ENCODE measurements around the gene GARIN1A. TPM values are rescaled to one million over a fixed set of nuclear protein-coding genes. Genes with fewer than 3 reads are reported as not detected.
"Not testable (repeated sequence)": the region's sequence is repeated elsewhere in the genome, so short reads cannot be mapped to it uniquely, and the experiment has no call there.

The GARIN1A gene
- total RNA-seq, 1 donor from 2014 or later, result 5.9 TPM

DNA sequence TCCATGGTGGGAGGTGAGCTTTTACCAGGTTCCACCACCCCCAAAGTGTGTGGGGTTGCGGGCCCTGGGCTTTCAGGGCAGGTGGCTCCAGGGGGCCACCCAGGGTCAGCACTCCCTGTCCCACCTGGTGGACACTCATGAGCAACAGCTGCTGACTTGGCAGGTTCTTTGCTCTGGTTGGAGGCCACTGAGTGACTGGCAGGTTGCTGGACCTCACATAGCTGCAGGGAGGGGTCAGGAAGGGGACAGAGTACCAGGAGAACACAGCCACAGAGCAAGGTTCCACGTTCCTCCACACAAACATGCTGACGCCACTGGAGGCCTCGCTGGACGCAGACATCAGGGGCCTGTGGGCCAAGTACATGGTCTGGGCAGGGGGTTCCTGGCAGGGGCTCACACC, 13.7 kb upstream of the GARIN1A start:
- not testable (repeated sequence) for H3K4me2 ChIP-seq (ENCODE audit: low read length); FAIRE-seq

DNA sequence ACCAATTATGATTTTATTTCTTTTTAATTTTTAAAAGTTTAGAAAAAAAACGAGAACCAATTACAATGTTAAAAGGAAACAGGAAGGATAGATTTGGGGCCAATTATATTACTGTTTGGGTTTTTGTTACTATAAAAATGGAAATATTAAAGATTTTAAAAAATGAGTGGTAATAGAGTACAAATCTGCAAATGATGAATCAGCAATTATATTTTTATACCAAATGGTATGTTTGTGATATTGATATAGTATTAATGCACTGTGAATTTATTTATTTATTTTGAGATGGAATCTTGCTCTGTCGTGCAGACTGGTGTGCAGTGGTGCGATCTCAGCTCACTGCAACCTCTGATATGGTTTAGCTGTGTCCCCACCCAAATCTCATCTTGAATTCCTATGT, 11.5 kb upstream of the GARIN1A start:
- H3K4me2 ChIP-seq (ENCODE audit: low read length), result no peak overlapping the region
- Mint-ChIP-seq H3K4me3 (ENCODE audit: unreplicated experiment) (no peak overlapping the region), H3K36me3 (ENCODE audit: low read depth, unreplicated experiment) (peaks cover 25% of the 10 kb centered on the region), H3K9me3 (ENCODE audit: unreplicated experiment) (peaks cover 15% of the 10 kb centered on the region), H3K27ac (ENCODE audit: unreplicated experiment) (peak overlapping the region; percentile 53), H3K27me3 (ENCODE audit: low read depth, unreplicated experiment) (no peaks in the 10 kb centered on the region), H3K4me1 (ENCODE audit: low read depth, unreplicated experiment) (no peaks in the 10 kb centered on the region)
- no peaks in the 10 kb centered on the region for H3K27me3 ChIP-seq (ENCODE audit: insufficient read depth, low read length)
- FAIRE-seq, result no peak
- no peak overlapping the region for H2AFZ ChIP-seq (ENCODE audit: low read depth, low read length)
- no peak overlapping the region for H3K9ac ChIP-seq (ENCODE audit: low read length)
- DNase-seq (ENCODE audit: low read depth), result no peak
- H3K4me1 ChIP-seq (ENCODE audit: insufficient read depth, low read length), result no peaks in the 10 kb centered on the region
- H3K4me3 ChIP-seq (ENCODE audit: insufficient read depth, low read depth, low read length), result no peak overlapping the region
- H3K27ac ChIP-seq (ENCODE audit: low read depth, low read length), result no peak overlapping the region
- TF ChIP-seq EZH2 (IDR thresholded peaks at IDR 0.05; ENCODE audit: insufficient read depth, low read length), result no peak
- TF ChIP-seq, protein P1, sequence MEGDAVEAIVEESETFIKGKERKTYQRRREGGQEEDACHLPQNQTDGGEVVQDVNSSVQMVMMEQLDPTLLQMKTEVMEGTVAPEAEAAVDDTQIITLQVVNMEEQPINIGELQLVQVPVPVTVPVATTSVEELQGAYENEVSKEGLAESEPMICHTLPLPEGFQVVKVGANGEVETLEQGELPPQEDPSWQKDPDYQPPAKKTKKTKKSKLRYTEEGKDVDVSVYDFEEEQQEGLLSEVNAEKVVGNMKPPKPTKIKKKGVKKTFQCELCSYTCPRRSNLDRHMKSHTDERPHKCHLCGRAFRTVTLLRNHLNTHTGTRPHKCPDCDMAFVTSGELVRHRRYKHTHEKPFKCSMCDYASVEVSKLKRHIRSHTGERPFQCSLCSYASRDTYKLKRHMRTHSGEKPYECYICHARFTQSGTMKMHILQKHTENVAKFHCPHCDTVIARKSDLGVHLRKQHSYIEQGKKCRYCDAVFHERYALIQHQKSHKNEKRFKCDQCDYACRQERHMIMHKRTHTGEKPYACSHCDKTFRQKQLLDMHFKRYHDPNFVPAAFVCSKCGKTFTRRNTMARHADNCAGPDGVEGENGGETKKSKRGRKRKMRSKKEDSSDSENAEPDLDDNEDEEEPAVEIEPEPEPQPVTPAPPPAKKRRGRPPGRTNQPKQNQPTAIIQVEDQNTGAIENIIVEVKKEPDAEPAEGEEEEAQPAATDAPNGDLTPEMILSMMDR (IDR thresholded peaks at IDR 0.05; ENCODE audit: insufficient read depth, low read depth, low read length), result no peak
- no peaks in the 10 kb centered on the region for H3K36me3 ChIP-seq (ENCODE audit: insufficient read depth, low read length)
- no peaks in the 10 kb centered on the region for H4K20me1 ChIP-seq (ENCODE audit: insufficient read depth, low read length)
- H3K9me3 ChIP-seq (ENCODE audit: insufficient read depth, low read depth, low read length), result peaks cover 6% of the 10 kb centered on the region
- no peaks in the 10 kb centered on the region for H3K79me2 ChIP-seq (ENCODE audit: insufficient read depth, low read length)

More for the DNA sequence above, 13.7 kb upstream of the GARIN1A start:
- not testable (repeated sequence) for H3K4me3 ChIP-seq (ENCODE audit: insufficient read depth, low read depth, low read length); H4K20me1 ChIP-seq (ENCODE audit: insufficient read depth, low read length); H3K27me3 Mint-ChIP-seq (ENCODE audit: low read depth, unreplicated experiment); H3K27me3 ChIP-seq (ENCODE audit: insufficient read depth, low read length); H3K36me3 ChIP-seq (ENCODE audit: insufficient read depth, low read length); H3K4me1 Mint-ChIP-seq (ENCODE audit: low read depth, unreplicated experiment); H3K4me1 ChIP-seq (ENCODE audit: insufficient read depth, low read length); H2AFZ ChIP-seq (ENCODE audit: low read depth, low read length); H3K9me3 ChIP-seq (ENCODE audit: insufficient read depth, low read depth, low read length); DNase-seq (ENCODE audit: low read depth); H3K4me3 Mint-ChIP-seq (ENCODE audit: unreplicated experiment); H3K9ac ChIP-seq (ENCODE audit: low read length); H3K79me2 ChIP-seq (ENCODE audit: insufficient read depth, low read length); H3K27ac Mint-ChIP-seq (ENCODE audit: unreplicated experiment); H3K27ac ChIP-seq (ENCODE audit: low read depth, low read length)
- Mint-ChIP-seq H3K9me3 (ENCODE audit: unreplicated experiment) (peaks cover 15% of the 10 kb centered on the region), H3K36me3 (ENCODE audit: low read depth, unreplicated experiment) (peaks cover 18% of the 10 kb centered on the region)

DNA sequence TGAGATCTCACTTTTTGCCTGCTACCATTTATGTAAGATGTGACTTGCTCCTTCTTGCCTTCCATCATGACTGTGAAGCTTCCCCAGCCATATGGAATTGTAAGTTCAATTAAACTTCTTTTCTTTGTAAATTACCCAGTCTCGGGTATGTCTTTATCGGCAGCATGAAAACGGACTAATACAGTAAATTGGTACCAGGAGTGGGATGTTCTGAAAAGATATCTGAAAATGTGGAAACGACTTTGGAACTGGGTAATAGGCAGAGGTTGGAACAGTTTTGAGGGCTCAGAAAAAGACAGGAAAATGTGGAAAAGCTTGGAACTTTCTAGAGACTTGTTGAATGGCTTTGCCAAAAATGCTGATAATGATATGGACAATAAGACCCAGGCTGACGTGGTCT, 10.6 kb upstream of the GARIN1A start:
- no peaks in the 10 kb centered on the region for H3K36me3 ChIP-seq (ENCODE audit: insufficient read depth, low read length)
- peaks cover 15% of the 10 kb centered on the region for H3K9me3 Mint-ChIP-seq (ENCODE audit: unreplicated experiment)
- H3K27ac Mint-ChIP-seq (ENCODE audit: unreplicated experiment), result no peak overlapping the region
- peaks cover 6% of the 10 kb centered on the region for H3K9me3 ChIP-seq (ENCODE audit: insufficient read depth, low read depth, low read length)
- no peak overlapping the region for H3K27ac ChIP-seq (ENCODE audit: low read depth, low read length)
- H4K20me1 ChIP-seq (ENCODE audit: insufficient read depth, low read length), result no peaks in the 10 kb centered on the region
- no peak overlapping the region for H3K4me3 Mint-ChIP-seq (ENCODE audit: unreplicated experiment)
- no peak overlapping the region for H3K4me3 ChIP-seq (ENCODE audit: insufficient read depth, low read depth, low read length)
- no peak for TF ChIP-seq EZH2 (IDR thresholded peaks at IDR 0.05; ENCODE audit: insufficient read depth, low read length)
- TF ChIP-seq, protein P1 (IDR thresholded peaks at IDR 0.05; ENCODE audit: insufficient read depth, low read depth, low read length), result no peak
- no peak overlapping the region for H3K9ac ChIP-seq (ENCODE audit: low read length)
- peaks cover 25% of the 10 kb centered on the region for H3K36me3 Mint-ChIP-seq (ENCODE audit: low read depth, unreplicated experiment)
- no peak overlapping the region for H3K4me2 ChIP-seq (ENCODE audit: low read length)
- no peaks in the 10 kb centered on the region for H3K27me3 Mint-ChIP-seq (ENCODE audit: low read depth, unreplicated experiment)
- H3K27me3 ChIP-seq (ENCODE audit: insufficient read depth, low read length), result no peaks in the 10 kb centered on the region
- no peaks in the 10 kb centered on the region for H3K4me1 ChIP-seq (ENCODE audit: insufficient read depth, low read length)
- H3K79me2 ChIP-seq (ENCODE audit: insufficient read depth, low read length), result no peaks in the 10 kb centered on the region
- DNase-seq (ENCODE audit: low read depth) (no peak), FAIRE-seq (no peak)
- H3K4me1 Mint-ChIP-seq (ENCODE audit: low read depth, unreplicated experiment), result no peaks in the 10 kb centered on the region
- no peak overlapping the region for H2AFZ ChIP-seq (ENCODE audit: low read depth, low read length)

Data from astrocyte (in vitro differentiated cells and primary cell).